ENCODE data around the gene ZNF90.
A peak's percentile ranks its signal among the peaks of the same experiment; 100 is the strongest.

The ZNF90 gene

DNA sequence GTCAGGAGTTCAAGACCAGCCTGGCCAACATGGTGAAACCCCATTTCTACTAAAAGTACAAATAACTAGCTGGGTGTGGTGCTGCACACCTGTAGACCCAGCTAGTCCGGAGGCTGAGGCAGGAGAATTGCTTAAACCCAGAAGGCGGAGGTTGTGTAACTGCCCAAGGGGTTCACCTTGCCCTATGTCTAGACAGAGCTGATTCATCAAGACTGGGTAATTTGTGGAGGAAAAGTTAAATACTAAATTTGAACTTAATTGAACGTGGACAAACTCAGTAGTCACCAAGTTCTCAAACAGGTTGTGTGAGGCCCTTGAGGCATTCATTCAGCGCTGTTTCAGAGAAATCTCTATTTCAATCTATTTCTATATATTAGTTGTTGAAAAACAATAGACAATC lies 75.5 kb downstream of the ZNF90 start:
- H3K9ac ChIP-seq (ENCODE audit: insufficient read length, low read depth) = no peak overlapping the region
- DNase-seq (ENCODE audit: low read depth, low spot score) = no peak
- H3K9me3 ChIP-seq (ENCODE audit: insufficient read depth, low read length) = peaks cover 9% of the 10 kb centered on the region; the same call in 1 of the 2 replicates
- no peaks in the 10 kb centered on the region for H3K27me3 ChIP-seq (ENCODE audit: insufficient read depth, insufficient read length)
- H3K4me3 ChIP-seq (ENCODE audit: insufficient read length, low read depth) = no peak overlapping the region
- H3K36me3 ChIP-seq (ENCODE audit: insufficient read depth, insufficient read length, low read length) = no peaks in the 10 kb centered on the region
- H3K4me1 ChIP-seq (ENCODE audit: insufficient read depth, insufficient read length) = peaks cover 4% of the 10 kb centered on the region
- TF ChIP-seq ZNF274 (IDR thresholded peaks at IDR 0.05; ENCODE audit: low read depth, low read length) = no peak
- TF ChIP-seq SUZ12 (IDR thresholded peaks at IDR 0.05; ENCODE audit: extremely low read depth, insufficient read depth, insufficient read length) = no peak

DNA sequence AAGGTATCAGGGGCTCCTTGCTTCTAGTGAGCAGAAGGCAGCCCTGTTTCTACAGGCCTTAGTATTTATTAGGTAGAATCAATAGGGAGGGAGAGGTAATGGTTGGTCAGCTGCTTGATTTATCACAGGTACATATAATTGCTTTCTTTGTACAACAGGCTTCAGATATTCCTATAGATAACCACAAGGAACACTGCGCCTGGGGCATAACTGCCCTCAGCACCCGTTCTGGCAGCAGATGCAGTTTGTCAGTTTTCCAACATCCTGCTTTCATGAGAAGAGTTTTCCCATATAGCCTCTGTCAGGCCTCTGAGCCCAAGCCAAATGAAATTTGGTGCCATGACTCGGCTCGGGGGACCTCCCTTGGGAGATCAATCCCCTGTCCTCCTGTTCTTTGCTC lies 76.8 kb downstream of the ZNF90 start:
- Histone ChIP-seq H3K4me3 (ENCODE audit: insufficient read length, low read depth) (no peak overlapping the region), H3K36me3 (ENCODE audit: insufficient read depth, insufficient read length, low read length) (no peaks in the 10 kb centered on the region), H3K4me1 (ENCODE audit: insufficient read depth, insufficient read length) (peaks cover 4% of the 10 kb centered on the region), H3K9ac (ENCODE audit: insufficient read length, low read depth) (no peak overlapping the region), H3K27me3 (ENCODE audit: insufficient read depth, insufficient read length) (no peaks in the 10 kb centered on the region), H3K9me3 (ENCODE audit: insufficient read depth, low read length) (peaks cover 9% of the 10 kb centered on the region; the same call in 1 of the 2 replicates)
- no peak for DNase-seq (ENCODE audit: low read depth, low spot score)
- TF ChIP-seq YY1 (IDR thresholded peaks at IDR 0.05; ENCODE audit: insufficient read depth, insufficient read length) (no peak), ZNF274 (IDR thresholded peaks at IDR 0.05; ENCODE audit: low read depth, low read length) (no peak), SUZ12 (IDR thresholded peaks at IDR 0.05; ENCODE audit: extremely low read depth, insufficient read depth, insufficient read length) (no peak)

DNA sequence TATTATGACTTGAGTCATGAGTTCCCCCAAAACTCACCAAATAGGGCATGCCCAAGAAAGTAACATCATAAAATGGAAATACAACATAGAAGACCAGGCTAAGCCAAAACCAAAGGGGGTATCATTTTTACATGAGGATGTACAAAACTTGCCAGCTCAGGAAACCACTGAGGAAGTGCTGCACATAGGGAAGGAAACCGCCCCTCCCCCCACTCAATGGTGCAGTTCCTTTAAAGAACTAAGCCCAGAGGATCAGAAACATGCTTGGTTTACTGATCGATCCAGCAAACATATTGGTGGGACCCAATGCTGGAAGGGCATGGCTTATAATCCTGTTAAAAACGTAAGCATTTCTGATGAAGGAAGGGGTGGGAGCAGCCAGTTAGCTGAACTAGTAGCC lies 85.0 kb downstream of the ZNF90 start:
- H3K4me1 ChIP-seq (ENCODE audit: insufficient read depth, insufficient read length) = peaks cover 3% of the 10 kb centered on the region
- no peak for TF ChIP-seq ZNF274 (IDR thresholded peaks at IDR 0.05; ENCODE audit: low read depth, low read length)
- H3K4me3 ChIP-seq (ENCODE audit: insufficient read length, low read depth) = no peak overlapping the region
- H3K9me3 ChIP-seq (ENCODE audit: insufficient read depth, low read length) = peaks cover 4% of the 10 kb centered on the region; the same call in 1 of the 2 replicates
- no peak for DNase-seq (ENCODE audit: low read depth, low spot score)
- H3K36me3 ChIP-seq (ENCODE audit: insufficient read depth, insufficient read length, low read length) = no peaks in the 10 kb centered on the region
- H3K27me3 ChIP-seq (ENCODE audit: insufficient read depth, insufficient read length) = no peaks in the 10 kb centered on the region
- no peak overlapping the region for H3K9ac ChIP-seq (ENCODE audit: insufficient read length, low read depth)

DNA sequence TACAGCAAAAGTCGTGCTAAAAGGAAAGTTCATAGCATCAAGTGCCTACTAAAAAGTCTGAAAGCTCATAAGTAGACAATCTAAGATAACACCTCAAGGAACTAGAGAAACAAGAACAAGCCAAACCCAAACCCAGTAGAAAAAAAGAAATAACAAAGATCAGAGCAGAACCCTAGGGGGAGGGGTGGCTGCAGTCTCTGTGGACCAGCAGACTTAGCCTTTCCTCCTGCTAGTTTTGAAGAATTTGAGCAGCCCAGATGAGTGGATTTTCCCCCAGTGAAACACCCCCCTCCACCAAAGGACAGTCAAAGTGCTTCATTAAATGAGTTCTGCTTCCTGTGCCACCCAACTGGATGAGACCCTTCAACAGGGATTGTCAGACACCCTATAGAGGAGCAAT lies 86.7 kb downstream of the ZNF90 start:
- Histone ChIP-seq H3K27me3 (ENCODE audit: insufficient read depth, insufficient read length) (no peaks in the 10 kb centered on the region), H3K4me1 (ENCODE audit: insufficient read depth, insufficient read length) (peaks cover 3% of the 10 kb centered on the region), H3K36me3 (ENCODE audit: insufficient read depth, insufficient read length, low read length) (peaks cover 5% of the 10 kb centered on the region), H3K9me3 (ENCODE audit: insufficient read depth, low read length) (peaks cover 9% of the 10 kb centered on the region), H3K4me3 (ENCODE audit: insufficient read length, low read depth) (no peak overlapping the region), H3K9ac (ENCODE audit: insufficient read length, low read depth) (no peak overlapping the region)
- no peak for DNase-seq (ENCODE audit: low read depth, low spot score)
- TF ChIP-seq ZNF274 (IDR thresholded peaks at IDR 0.05; ENCODE audit: low read depth, low read length) (no peak), YY1 (IDR thresholded peaks at IDR 0.05; ENCODE audit: insufficient read depth, insufficient read length) (no peak), SUZ12 (IDR thresholded peaks at IDR 0.05; ENCODE audit: extremely low read depth, insufficient read depth, insufficient read length) (no peak)

DNA sequence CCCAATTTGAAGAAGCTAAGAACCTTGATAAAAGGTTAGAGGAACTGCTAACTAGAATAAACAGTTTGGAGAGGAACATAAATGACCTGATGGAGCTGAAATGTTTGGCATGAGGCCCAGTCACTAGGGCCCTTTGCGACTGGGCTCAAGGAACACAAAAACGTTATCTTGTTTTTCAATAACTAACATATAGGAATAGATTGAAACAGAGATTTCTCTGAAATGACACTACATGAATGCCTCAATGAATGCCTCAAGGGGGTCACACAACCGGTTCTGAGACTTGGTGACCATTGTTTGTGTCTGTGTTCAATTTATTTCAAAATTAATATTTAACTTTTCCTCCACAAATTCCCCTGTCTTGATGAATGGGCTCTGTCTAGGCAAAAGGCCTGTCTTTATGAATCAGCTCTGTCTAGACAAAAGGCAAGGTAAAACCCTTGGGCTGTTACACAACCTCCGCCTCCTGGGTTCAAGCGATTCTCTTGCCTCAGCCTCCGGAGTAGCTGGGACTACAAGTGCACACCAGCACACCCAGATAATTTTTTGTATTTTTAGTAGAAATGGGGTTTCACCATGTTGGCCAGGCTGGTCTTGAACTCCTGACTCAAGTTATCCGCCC lies 88.3 kb downstream of the ZNF90 start:
- Histone ChIP-seq H3K4me3 (ENCODE audit: insufficient read length, low read depth) (no peak overlapping the region), H3K9ac (ENCODE audit: insufficient read length, low read depth) (no peak overlapping the region), H3K36me3 (ENCODE audit: insufficient read depth, insufficient read length, low read length) (peaks cover 15% of the 10 kb centered on the region), H3K27me3 (ENCODE audit: insufficient read depth, insufficient read length) (no peaks in the 10 kb centered on the region), H3K4me1 (ENCODE audit: insufficient read depth, insufficient read length) (peaks cover 3% of the 10 kb centered on the region), H3K9me3 (ENCODE audit: insufficient read depth, low read length) (peaks cover 15% of the 10 kb centered on the region)
- TF ChIP-seq ZNF274 (IDR thresholded peaks at IDR 0.05; ENCODE audit: low read depth, low read length) (no peak), SUZ12 (IDR thresholded peaks at IDR 0.05; ENCODE audit: extremely low read depth, insufficient read depth, insufficient read length) (no peak), YY1 (IDR thresholded peaks at IDR 0.05; ENCODE audit: insufficient read depth, insufficient read length) (no peak)
- no peak for DNase-seq (ENCODE audit: low read depth, low spot score)

DNA sequence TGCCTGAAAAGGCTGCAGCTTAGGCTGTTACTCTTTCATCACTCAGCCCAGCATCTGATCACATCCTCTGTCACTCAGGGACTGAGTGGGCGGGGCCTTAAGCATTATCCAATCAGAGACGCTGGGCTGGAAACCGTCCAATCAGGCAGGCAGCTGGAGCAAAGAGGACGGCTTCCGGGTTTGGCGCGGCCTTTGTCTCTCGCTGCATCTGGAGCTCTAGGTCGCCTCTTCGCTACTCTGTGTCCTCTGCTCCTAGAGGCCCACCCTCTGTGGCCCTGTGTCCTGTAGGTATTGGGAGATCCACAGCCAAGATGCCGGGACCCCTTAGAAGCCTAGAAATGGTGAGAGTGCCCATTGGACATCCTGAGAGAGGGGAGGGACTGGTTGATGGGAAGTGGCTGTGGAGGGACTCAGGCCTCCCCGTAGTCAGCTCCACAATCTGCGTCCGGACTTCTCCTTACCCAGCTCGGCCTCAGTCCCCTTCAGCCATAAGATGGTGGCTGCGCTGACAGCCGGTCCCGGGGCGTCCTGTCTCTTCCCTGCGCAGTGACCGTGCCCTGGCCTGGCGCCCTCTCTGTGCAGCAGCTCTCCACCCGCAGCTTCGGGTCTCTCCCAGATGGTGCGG lies 89.3 kb downstream of the ZNF90 start, which contains the start of gene ZNF486:
TSS of gene ZNF486 (plus strand) at position 195 of the 625 bp plus-strand sequence. CDS start at position 312, 117 bp downstream.
- H3K9me3 ChIP-seq (ENCODE audit: insufficient read depth, low read length) = peaks cover 16% of the 10 kb centered on the region
- peak within 1 kb of the TSS; percentile 83 for H3K4me3 ChIP-seq (ENCODE audit: insufficient read length, low read depth)
- no peaks in the 10 kb centered on the region for H3K27me3 ChIP-seq (ENCODE audit: insufficient read depth, insufficient read length)
- H3K9ac ChIP-seq (ENCODE audit: insufficient read length, low read depth) = peak within 1 kb of the TSS; percentile 93
- H3K36me3 ChIP-seq (ENCODE audit: insufficient read depth, insufficient read length, low read length) = peaks cover 25% of the 10 kb centered on the region
- TF ChIP-seq SUZ12 (IDR thresholded peaks at IDR 0.05; ENCODE audit: extremely low read depth, insufficient read depth, insufficient read length) (no peak), YY1 (IDR thresholded peaks at IDR 0.05; ENCODE audit: insufficient read depth, insufficient read length) (no peak), ZNF274 (IDR thresholded peaks at IDR 0.05; ENCODE audit: low read depth, low read length) (no peak)
- DNase-seq (ENCODE audit: low read depth, low spot score) = peak; percentile 92
- peaks cover 3% of the 10 kb centered on the region for H3K4me1 ChIP-seq (ENCODE audit: insufficient read depth, insufficient read length)

DNA sequence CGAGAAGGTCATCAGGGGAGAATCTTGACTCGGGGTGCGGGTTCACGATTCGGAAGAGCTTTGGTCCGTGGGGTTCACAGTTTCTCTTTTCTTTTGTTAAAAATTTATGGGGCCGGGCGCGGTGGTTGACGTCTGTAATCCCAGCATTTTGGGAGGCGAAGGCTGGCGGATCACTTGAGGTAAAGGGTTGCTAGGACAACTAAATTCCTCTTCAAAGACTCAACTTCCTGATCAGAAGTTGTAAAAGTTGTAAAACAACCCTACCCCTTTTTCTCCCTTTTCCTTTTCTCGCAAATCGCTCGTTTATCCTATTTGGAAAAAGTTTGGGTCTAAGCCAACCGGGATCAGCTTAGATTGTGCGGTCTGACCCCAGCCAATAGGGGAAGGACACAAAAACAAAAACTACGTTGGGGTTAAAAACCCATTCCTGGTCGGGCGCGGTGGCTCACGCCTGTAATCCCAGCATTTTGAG lies 89.9 kb downstream of the ZNF90 start:
- Histone ChIP-seq H3K27me3 (ENCODE audit: insufficient read depth, insufficient read length) (no peaks in the 10 kb centered on the region), H3K9me3 (ENCODE audit: insufficient read depth, low read length) (peaks cover 16% of the 10 kb centered on the region), H3K4me1 (ENCODE audit: insufficient read depth, insufficient read length) (peaks cover 3% of the 10 kb centered on the region), H3K9ac (ENCODE audit: insufficient read length, low read depth) (peak overlapping the region; percentile 93), H3K4me3 (ENCODE audit: insufficient read length, low read depth) (peak overlapping the region; percentile 83), H3K36me3 (ENCODE audit: insufficient read depth, insufficient read length, low read length) (peaks cover 30% of the 10 kb centered on the region)
- TF ChIP-seq YY1 (IDR thresholded peaks at IDR 0.05; ENCODE audit: insufficient read depth, insufficient read length) = no peak
- TF ChIP-seq SUZ12 (IDR thresholded peaks at IDR 0.05; ENCODE audit: extremely low read depth, insufficient read depth, insufficient read length) = no peak
- no peak for TF ChIP-seq ZNF274 (IDR thresholded peaks at IDR 0.05; ENCODE audit: low read depth, low read length)
- no peak for DNase-seq (ENCODE audit: low read depth, low spot score)

Data from NT2/D1 (cell line).